ENCODE results near the gene LEPROT.

DNA sequence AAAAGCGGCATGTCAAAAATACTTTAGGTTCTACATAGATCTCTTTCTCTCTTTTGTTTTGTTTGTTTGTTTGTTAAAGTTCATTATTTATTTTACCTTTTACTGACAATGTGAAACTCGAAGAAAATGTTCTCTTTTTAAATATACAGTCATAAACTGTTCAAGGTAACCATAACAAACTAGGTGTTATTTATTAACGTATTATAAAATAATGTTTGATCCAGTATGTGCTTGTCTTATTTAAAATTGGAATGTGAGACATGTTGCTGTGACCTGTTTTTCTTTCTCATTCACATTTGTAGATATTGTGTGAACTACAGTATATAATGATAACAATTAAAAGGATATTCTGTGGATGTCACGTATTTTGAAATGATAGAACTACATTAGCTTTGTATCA, 5.9 kb upstream of the LEPROT start:
- TF ChIP-seq POLR2A (IDR thresholded peaks at IDR 0.05) = no peak
- TF ChIP-seq, protein P1, sequence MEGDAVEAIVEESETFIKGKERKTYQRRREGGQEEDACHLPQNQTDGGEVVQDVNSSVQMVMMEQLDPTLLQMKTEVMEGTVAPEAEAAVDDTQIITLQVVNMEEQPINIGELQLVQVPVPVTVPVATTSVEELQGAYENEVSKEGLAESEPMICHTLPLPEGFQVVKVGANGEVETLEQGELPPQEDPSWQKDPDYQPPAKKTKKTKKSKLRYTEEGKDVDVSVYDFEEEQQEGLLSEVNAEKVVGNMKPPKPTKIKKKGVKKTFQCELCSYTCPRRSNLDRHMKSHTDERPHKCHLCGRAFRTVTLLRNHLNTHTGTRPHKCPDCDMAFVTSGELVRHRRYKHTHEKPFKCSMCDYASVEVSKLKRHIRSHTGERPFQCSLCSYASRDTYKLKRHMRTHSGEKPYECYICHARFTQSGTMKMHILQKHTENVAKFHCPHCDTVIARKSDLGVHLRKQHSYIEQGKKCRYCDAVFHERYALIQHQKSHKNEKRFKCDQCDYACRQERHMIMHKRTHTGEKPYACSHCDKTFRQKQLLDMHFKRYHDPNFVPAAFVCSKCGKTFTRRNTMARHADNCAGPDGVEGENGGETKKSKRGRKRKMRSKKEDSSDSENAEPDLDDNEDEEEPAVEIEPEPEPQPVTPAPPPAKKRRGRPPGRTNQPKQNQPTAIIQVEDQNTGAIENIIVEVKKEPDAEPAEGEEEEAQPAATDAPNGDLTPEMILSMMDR (IDR thresholded peaks at IDR 0.05) = no peak

Data from right lobe of liver (tissue), 4 donors.